Measurements from ENCODE around the gene DROSHA. TPM values are rescaled to one million over a fixed set of nuclear protein-coding genes. Genes with fewer than 3 reads are reported as not detected.

Gene DROSHA
- total and polyA plus RNA-seq, 2 of the 8 experiments (the other 6 are each of a cell fraction or from before 2014, with no cell fraction given): 65.9 to 122 TPM

- Histone ChIP-seq H3K27ac (ENCODE audit: low read depth, low read length) (no peak overlapping the region), H2AFZ (ENCODE audit: low read length) (peak overlapping the region; percentile 47; the same call in 1 of the 2 replicates), H2AK5ac (ENCODE audit: low read depth, low read length) (no peak overlapping the region), H3K4ac (replicated peaks; ENCODE audit: insufficient read length, low read depth, low read length) (no peak overlapping the region), H3K79me1 (ENCODE audit: low read depth, low read length) (no peaks in the 10 kb centered on the region), H3K56ac (replicated peaks; ENCODE audit: insufficient read length, low read depth, low read length) (no peak overlapping the region), H2BK5ac (ENCODE audit: low read depth, low read length) (no peak overlapping the region; the same call in 1 of the 2 replicates), H3K36me3 (ENCODE audit: control insufficient read depth in 2 of 4, insufficient read depth in 4 of 4, low read length in 3 of 4) (no peaks in the 10 kb centered on the region), H3K23ac (ENCODE audit: insufficient read length) (no peak overlapping the region), H3K4me3 (ENCODE audit: extremely low read depth in 1 of 4, insufficient read depth in 2 of 4, low read depth in 3 of 4, low read length in 4 of 4) (no peak overlapping the region), H2BK120ac (replicated peaks; ENCODE audit: low read depth, low read length) (no peak overlapping the region), H4K20me1 (replicated peaks in 1 of 2; ENCODE audit: control insufficient read depth in 1 of 2, insufficient read depth in 2 of 2, low read length in 2 of 2) (no peaks in the 10 kb centered on the region), H3K4me1 (replicated peaks in 1 of 4; ENCODE audit: control insufficient read depth in 3 of 4, insufficient read depth in 4 of 4, low read length in 3 of 4) (peaks cover 4 to 8% (median 5%) of the 10 kb centered on the region in 4 experiments; a peak in 5 of 7 replicates), H3K14ac (ENCODE audit: insufficient read length) (no peak overlapping the region), H3K79me2 (ENCODE audit: control insufficient read depth in 1 of 2, insufficient read depth in 2 of 2, low read length in 2 of 2) (no peaks in the 10 kb centered on the region), H3K18ac (ENCODE audit: extremely low read depth, low read length) (no peak overlapping the region), H3K4me2 (ENCODE audit: insufficient read depth in 1 of 2, low read depth in 2 of 2, low read length in 2 of 2) (no peak overlapping the region), H4K5ac (ENCODE audit: insufficient read length, low read depth, low read length) (no peak overlapping the region), H2BK15ac (ENCODE audit: low read length) (0 out of 2 replicates have a peak overlapping the region, but pooled peaks have one; percentile 72), H3K27me3 (replicated peaks in 1 of 4; ENCODE audit: control insufficient read depth in 3 of 4, extremely low read depth in 1 of 4, insufficient read depth in 3 of 4, low read length in 3 of 4) (no peaks in the 10 kb centered on the region), H3K9me3 (ENCODE audit: insufficient read depth in 2 of 2, low read depth in 1 of 2, low read length in 1 of 2) (no peaks in the 10 kb centered on the region), H4K8ac (ENCODE audit: extremely low read depth, insufficient read depth, low read length) (no peak overlapping the region), H2BK12ac (ENCODE audit: low read depth, low read length) (peak overlapping the region; percentile 92; the same call in 1 of the 2 replicates), H2BK20ac (ENCODE audit: low read length) (no peak overlapping the region), H3K23me2 (ENCODE audit: low read depth, low read length) (no peaks in the 10 kb centered on the region), H4K91ac (replicated peaks; ENCODE audit: insufficient read length, low read length) (peak overlapping the region; percentile 41), H3K9ac (replicated peaks in 1 of 4; ENCODE audit: extremely low read depth in 1 of 4, low read depth in 3 of 4, low read length in 3 of 4) (no peak overlapping the region)
- CTCF ChIA-PET (ENCODE audit: partially characterized antibody): no interaction called here
- 83% methylated on average over 4 of the region's 4 CpGs; no CpG with 5 or more reads in 1 of the 2 experiments for WGBS, 2 experiments (ENCODE audit: extremely low coverage in 1 of 2, insufficient coverage in 1 of 2, insufficient read length in 1 of 2, insufficient replicate concordance in 2 of 2, low coverage in 1 of 2, low lambda C conversion rate in 2 of 2, missing lambda C conversion rate in 1 of 2)
- POLR2A ChIA-PET (ENCODE audit: partially characterized antibody): no interaction called here
- FAIRE-seq (no peak), DNase-seq (ENCODE audit: low read depth in 1 of 2, low spot score in 2 of 2) (no peak)
- no peak for TF ChIP-seq TCF12 (IDR thresholded peaks at IDR 0.05; ENCODE audit: low read depth, low read length)
- no peak for TF ChIP-seq BCL11A (IDR thresholded peaks at IDR 0.05; ENCODE audit: low read depth in 2 of 2, low read length in 2 of 2)
- no peak for TF ChIP-seq CREB1 (IDR thresholded peaks at IDR 0.05)
- TF ChIP-seq SIN3A (conservative IDR thresholded peaks at IDR 0.05 in 1 of 2, IDR thresholded peaks at IDR 0.05 in 1 of 2; ENCODE audit: low read depth in 1 of 2, low read length in 2 of 2): no peak
- TF ChIP-seq SP4 (IDR thresholded peaks at IDR 0.05; ENCODE audit: low read length): no peak
- no peak for TF ChIP-seq CHD1 (IDR thresholded peaks at IDR 0.05; ENCODE audit: low read depth, low read length)
These were observed 150.6 kb downstream of the DROSHA start for GRCh38 chr5:31381299-31381698.

All from H1 (cell line).